Nephron progenitor cell (in vitro differentiated cells): ENCODE measurements around the gene KCTD17.
A peak's percentile ranks its signal among the peaks of the same experiment; 100 is the strongest.

ENCODE experiments used
- DNase-seq: peaks from one replicate; pipeline ENCODE4 v3.0.0; 2021
- H3K27ac Mint-ChIP-seq: 2 replicates; pipeline ENCODE4 v1.8.0; 2021; ENCODE audit warnings: mild to moderate bottlenecking, moderate library complexity, mixed read lengths
- H3K27me3 Mint-ChIP-seq: 2 replicates; pipeline ENCODE4 v1.8.0; 2021; ENCODE audit warnings: mild to moderate bottlenecking, low read depth, mixed read lengths; ENCODE audit not compliant: poor library complexity
- H3K36me3 Mint-ChIP-seq: 2 replicates; pipeline ENCODE4 v1.8.0; 2021; ENCODE audit warnings: low read depth, mixed read lengths
- H3K4me1 Mint-ChIP-seq: 2 replicates; pipeline ENCODE4 v1.8.0; 2021; ENCODE audit warnings: mixed read lengths
- H3K4me3 Mint-ChIP-seq: 2 replicates; pipeline ENCODE4 v1.8.0; 2021; ENCODE audit warnings: mild to moderate bottlenecking, moderate library complexity, mixed read lengths
- H3K9me3 Mint-ChIP-seq: 2 replicates; pipeline ENCODE4 v1.8.0; 2021; ENCODE audit warnings: mild to moderate bottlenecking, moderate library complexity, mixed read lengths
- CTCF ChIP-seq: fragments of 200-600 bp; sonication (generic); IDR thresholded peaks from 2 replicates; pipeline ENCODE4 v1.5.0; 2021; ENCODE audit warnings: antibody characterized with exemption

The KCTD17 gene

GRCh38 chr22:37047006-37047405 is 4.5 kb upstream of the KCTD17 start:
- Mint-ChIP-seq H3K9me3 (no peaks in the 10 kb centered on the region), H3K27ac (no peak overlapping the region), H3K4me3 (no peak overlapping the region), H3K27me3 (peaks cover 3% of the 10 kb centered on the region), H3K4me1 (peaks cover 28% of the 10 kb centered on the region), H3K36me3 (no peaks in the 10 kb centered on the region)
- TF ChIP-seq CTCF, result no peak
- no peak for DNase-seq

- Mint-ChIP-seq H3K4me1 (peaks cover 33% of the 10 kb centered on the region), H3K27me3 (peaks cover 8% of the 10 kb centered on the region), H3K4me3 (no peak overlapping the region), H3K9me3 (no peaks in the 10 kb centered on the region), H3K27ac (no peak overlapping the region), H3K36me3 (no peaks in the 10 kb centered on the region)
- DNase-seq, result no peak
- no peak for TF ChIP-seq CTCF
Observed at GRCh38 chr22:37048133-37048532, 3.4 kb upstream of the KCTD17 start.

GRCh38 chr22:37049224-37049623 is 2.3 kb upstream of the KCTD17 start:
- no peak overlapping the region for H3K27ac Mint-ChIP-seq
- no peak for TF ChIP-seq CTCF
- no peak overlapping the region for H3K4me3 Mint-ChIP-seq
- H3K36me3 Mint-ChIP-seq, result no peaks in the 10 kb centered on the region
- H3K4me1 Mint-ChIP-seq, result peaks cover 29% of the 10 kb centered on the region
- H3K27me3 Mint-ChIP-seq, result peaks cover 9% of the 10 kb centered on the region
- no peak for DNase-seq
- H3K9me3 Mint-ChIP-seq, result no peaks in the 10 kb centered on the region

- Mint-ChIP-seq H3K27ac (no peak overlapping the region), H3K4me1 (peaks cover 19% of the 10 kb centered on the region), H3K9me3 (no peaks in the 10 kb centered on the region), H3K27me3 (peaks cover 6% of the 10 kb centered on the region), H3K4me3 (peak overlapping the region; percentile 88), H3K36me3 (no peaks in the 10 kb centered on the region)
- DNase-seq, result no peak
- TF ChIP-seq CTCF, result no peak
Observed at GRCh38 chr22:37050913-37051312, 629 bp upstream of the KCTD17 start.

GRCh38 chr22:37052386-37053309 is 1.1 kb downstream of the KCTD17 start:
- no peak for TF ChIP-seq CTCF
- Mint-ChIP-seq H3K9me3 (no peaks in the 10 kb centered on the region), H3K27me3 (peaks cover 6% of the 10 kb centered on the region), H3K36me3 (no peaks in the 10 kb centered on the region), H3K27ac (peak overlapping the region; percentile 13), H3K4me1 (peaks cover 15% of the 10 kb centered on the region), H3K4me3 (peak overlapping the region; percentile 88)
- no peak for DNase-seq
